Measurements from ENCODE around the gene FAT1.

GRCh38 chr4:186762865-186763264, 39.2 kb upstream of the FAT1 start:
- TF ChIP-seq CTCF (conservative IDR thresholded peaks at IDR 0.05; ENCODE audit: low read length): no peak
- no peak for TF ChIP-seq EZH2phosphoT487 (IDR thresholded peaks at IDR 0.05; ENCODE audit: borderline replicate concordance, low read depth, low read length)

Measured in OCI-LY7 (cell line).